SK-N-SH (cell line): ENCODE results near the gene KIF13A. TPM values are rescaled to one million over a fixed set of nuclear protein-coding genes. Genes with fewer than 3 reads are reported as not detected.

Experiments
- CTCF ChIA-PET: fragments of 300-600, 350-600 bp; formaldehyde crosslinking; extraction: SDS; loops from one replicate; lab custom pipeline; 2021; lab: Yijun Ruan, JAX
- POLR2A ChIA-PET: fragments of 350-600 bp; sonication (Branson Sonifier 250); formaldehyde crosslinking; extraction: SDS; loops from one replicate; lab custom pipeline; 2020; ENCODE audit warnings: antibody characterized with exemption, inconsistent platforms; lab: Yijun Ruan, JAX
- DNase-seq: peaks from one replicate; pipeline ENCODE4 v3.0.0; 2012
- H2AFZ ChIP-seq: fragments of 200-600 bp; sonication (generic); 2 replicates; pipeline ENCODE4 v1.8.1; 2016; ENCODE audit warnings: antibody characterized with exemption, mild to moderate bottlenecking, low read depth
- H3F3A ChIP-seq: fragments of 200-600 bp; sonication (generic); replicated peaks from 2 replicates; pipeline ENCODE3; 2016; ENCODE audit warnings: antibody characterized with exemption, mild to moderate bottlenecking; ENCODE audit not compliant: insufficient read depth
- H3K27ac ChIP-seq, 2 experiments: fragments of 200-500 bp in 1 of 2; fragments of 200-600 bp in 1 of 2; sonication (Bioruptor generic) in 1 of 2; sonication (generic), shearing (Covaris generic) in 1 of 2; 2 replicates each; pipeline versions ENCODE4 v1.5.1 to v1.6.1; 2014 to 2016; ENCODE audit warnings: low read depth in 2 of 2, inconsistent platforms in 1 of 2, low read length in 1 of 2, mild to moderate bottlenecking in 1 of 2, mixed read lengths in 1 of 2
- H3K27me3 ChIP-seq: fragments of 200-600 bp; sonication (generic), shearing (Covaris generic); 2 replicates; pipeline ENCODE4 v1.6.1; 2016; ENCODE audit warnings: mixed run types; ENCODE audit not compliant: insufficient read depth
- H3K36me3 ChIP-seq, 2 experiments: fragments of 200-500 bp in 1 of 2; fragments of 200-600 bp in 1 of 2; sonication (Bioruptor generic) in 1 of 2; sonication (generic) in 1 of 2; replicated peaks in 1 of 2; 2 replicates each; pipeline versions ENCODE3 to v1.5.1; 2014 to 2016; ENCODE audit warnings: low read length in 1 of 2, mild to moderate bottlenecking in 1 of 2; ENCODE audit not compliant: insufficient read depth in 2 of 2, control insufficient read depth in 1 of 2
- H3K4me1 ChIP-seq, 2 experiments: fragments of 200-500 bp in 1 of 2; fragments of 200-600 bp in 1 of 2; sonication (Bioruptor generic) in 1 of 2; sonication (generic), shearing (Covaris generic) in 1 of 2; 2 replicates each; pipeline versions ENCODE4 v1.5.1 to v1.6.1; 2014 to 2016; ENCODE audit warnings: low read depth in 1 of 2, low read length in 1 of 2, mixed run types in 1 of 2; ENCODE audit not compliant: insufficient read depth in 2 of 2, control insufficient read depth in 1 of 2
- H3K4me2 ChIP-seq: fragments of 200-600 bp; sonication (generic), shearing (Covaris generic); 2 replicates; pipeline ENCODE4 v1.6.1; 2017; ENCODE audit warnings: mixed run types
- H3K4me3 ChIP-seq, 2 experiments: fragments of 200-500 bp in 1 of 2; fragments of 200-600 bp in 1 of 2; sonication (Bioruptor generic) in 1 of 2; sonication (generic), shearing (Covaris generic) in 1 of 2; 2 replicates each; pipeline versions ENCODE4 v1.5.1 to v1.8.1; 2014 to 2016; ENCODE audit warnings: low read depth in 2 of 2, inconsistent platforms in 1 of 2, low read length in 1 of 2, mild to moderate bottlenecking in 1 of 2, mixed read lengths in 1 of 2, moderate library complexity in 1 of 2
- H3K79me2 ChIP-seq: fragments of 200-600 bp; sonication (generic); 2 replicates; pipeline ENCODE4 v1.8.1; 2017; ENCODE audit warnings: mild to moderate bottlenecking; ENCODE audit not compliant: insufficient read depth
- H3K9ac ChIP-seq: fragments of 200-600 bp; sonication (generic); 2 replicates; pipeline ENCODE4 v1.6.1; 2017; ENCODE audit warnings: mixed run types
- H3K9me2 ChIP-seq: fragments of 200-600 bp; sonication (generic); 2 replicates; pipeline ENCODE4 v1.6.1; 2017; ENCODE audit warnings: mixed run types
- H3K9me3 ChIP-seq: fragments of 200-600 bp; sonication (generic); 2 replicates; pipeline ENCODE4 v1.6.1; 2017; ENCODE audit warnings: mixed run types, mild to moderate bottlenecking, moderate library complexity
- H4K20me1 ChIP-seq: fragments of 200-600 bp; sonication (generic); 2 replicates; pipeline ENCODE4 v1.6.1; 2017; ENCODE audit warnings: mild to moderate bottlenecking, mixed run types; ENCODE audit not compliant: insufficient read depth
- CHD2 ChIP-seq: fragments of 150-350 bp; IDR thresholded peaks from 2 replicates; pipeline ENCODE4 v1.6.1; 2018; ENCODE audit warnings: low read length; ENCODE audit not compliant: partially characterized antibody
- EP300 ChIP-seq, 2 experiments: IDR thresholded peaks; 2 replicates each; pipeline versions ENCODE4 v1.4.0 to v1.6.1; 2012; ENCODE audit warnings: borderline replicate concordance in 1 of 2, low read depth in 1 of 2, low read length in 1 of 2
- FOSL2 ChIP-seq: IDR thresholded peaks from 2 replicates; pipeline ENCODE4 v1.4.0; 2012; ENCODE audit warnings: low read depth, mild to moderate bottlenecking, moderate library complexity, borderline replicate concordance
- FOXM1 ChIP-seq: IDR thresholded peaks from 2 replicates; pipeline ENCODE4 v1.4.0; 2012; ENCODE audit warnings: low read depth, mild to moderate bottlenecking
- GATA2 ChIP-seq: sonication (generic); formaldehyde crosslinking; IDR thresholded peaks from 2 replicates; pipeline ENCODE4 v1.5.0; 2020; ENCODE audit warnings: mild to moderate bottlenecking, missing genetic modification reagents
- MEF2A ChIP-seq: IDR thresholded peaks from 2 replicates; pipeline ENCODE4 v1.4.0; 2012; ENCODE audit warnings: low read depth, borderline replicate concordance
- MXI1 ChIP-seq: IDR thresholded peaks from 2 replicates; pipeline ENCODE4 v1.6.1; 2012; ENCODE audit warnings: mild to moderate bottlenecking, low read depth, low read length, improper control_type of control experiment
- RCOR1 ChIP-seq: fragments of 150-350 bp; IDR thresholded peaks from 2 replicates; pipeline ENCODE4 v1.6.1; 2017; ENCODE audit warnings: antibody characterized with exemption, low read length
- SMC3 ChIP-seq: IDR thresholded peaks from 2 replicates; pipeline ENCODE4 v1.6.1; 2012; ENCODE audit warnings: low read depth, low read length, improper control_type of control experiment
- TAF1 ChIP-seq: IDR thresholded peaks from 2 replicates; pipeline ENCODE4 v1.6.1; 2012; ENCODE audit warnings: low read depth, mild to moderate bottlenecking, low read length, moderate library complexity, borderline replicate concordance
- TEAD4 ChIP-seq: IDR thresholded peaks from 2 replicates; pipeline ENCODE4 v1.4.0; 2012; ENCODE audit warnings: mild to moderate bottlenecking, borderline replicate concordance; ENCODE audit not compliant: insufficient read depth
- WGBS: methylation state at CpG from one replicate; pipeline ENCODE4 v1.1.6; 2017; ENCODE audit warnings: low lambda C conversion rate; 5-methylcytosine and 5-hydroxymethylcytosine counted together
- polyA plus RNA-seq, 3 experiments: library from polyadenylated mRNA; depleted of rRNA; stranded (reverse); fragments of >200 nt; gene quantifications; 2 replicates each; pipeline ENCODE4 v1.2.3, GENCODE V29; 2012
- TF ChIP-seq, protein P1 (sequence below): IDR thresholded peaks from 2 replicates; pipeline ENCODE4 v1.4.0; 2012; ENCODE audit warnings: low read depth
- TF ChIP-seq, protein P2 (sequence below): IDR thresholded peaks from 2 replicates; pipeline ENCODE4; 2012

KIF13A gene
- polyA plus RNA-seq, 1 of the 3 experiments (the other 2 are of a cell fraction) = 18.2 TPM

- TF ChIP-seq MXI1 = no peak
- no peak for TF ChIP-seq MEF2A
- TF ChIP-seq, protein P1, sequence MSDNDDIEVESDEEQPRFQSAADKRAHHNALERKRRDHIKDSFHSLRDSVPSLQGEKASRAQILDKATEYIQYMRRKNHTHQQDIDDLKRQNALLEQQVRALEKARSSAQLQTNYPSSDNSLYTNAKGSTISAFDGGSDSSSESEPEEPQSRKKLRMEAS = 0 out of 2 replicates have a peak, but pooled peaks have one; percentile 29
- TF ChIP-seq SMC3 = no peak
- no peak for TF ChIP-seq TAF1
- peak; percentile 83 for TF ChIP-seq FOSL2
- no peak for TF ChIP-seq FOXM1
- TF ChIP-seq EP300 (IDR thresholded peaks at IDR 0.05; ENCODE audit: borderline replicate concordance in 1 of 2, low read depth in 1 of 2, low read length in 1 of 2) = peak in 1 of 2 experiments; percentile 68; a peak in 2 of 4 replicates
- no peak for TF ChIP-seq RCOR1
- 0 out of 2 replicates have a peak, but pooled peaks have one; percentile 46 for TF ChIP-seq TEAD4
- TF ChIP-seq, protein P2, sequence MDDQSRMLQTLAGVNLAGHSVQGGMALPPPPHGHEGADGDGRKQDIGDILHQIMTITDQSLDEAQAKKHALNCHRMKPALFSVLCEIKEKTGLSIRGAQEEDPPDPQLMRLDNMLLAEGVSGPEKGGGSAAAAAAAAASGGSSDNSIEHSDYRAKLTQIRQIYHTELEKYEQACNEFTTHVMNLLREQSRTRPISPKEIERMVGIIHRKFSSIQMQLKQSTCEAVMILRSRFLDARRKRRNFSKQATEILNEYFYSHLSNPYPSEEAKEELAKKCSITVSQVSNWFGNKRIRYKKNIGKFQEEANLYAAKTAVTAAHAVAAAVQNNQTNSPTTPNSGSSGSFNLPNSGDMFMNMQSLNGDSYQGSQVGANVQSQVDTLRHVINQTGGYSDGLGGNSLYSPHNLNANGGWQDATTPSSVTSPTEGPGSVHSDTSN = peak; percentile 34; the same call in 1 of the 2 replicates
Observed at GRCh38 chr6:17905611-17906592, 81.5 kb downstream of the KIF13A start (continued).

- TF ChIP-seq, protein P2 = no peak
- no peak for TF ChIP-seq CHD2
- TF ChIP-seq GATA2 (CRISPR knock-in tag) = no peak
- Histone ChIP-seq H3K27ac (peak overlapping the region in 1 of 2 experiments; percentile 86; a peak in 2 of 4 replicates), H3K9ac (no peak overlapping the region), H3K4me1 (peaks cover 3 to 32% of the 10 kb centered on the region in 2 experiments), H4K20me1 (no peaks in the 10 kb centered on the region), H3K79me2 (peaks cover 77% of the 10 kb centered on the region), H3F3A (peaks cover 38% of the 10 kb centered on the region), H3K4me3 (no peak overlapping the region), H2AFZ (no peak overlapping the region), H3K9me2 (no peaks in the 10 kb centered on the region), H3K4me2 (peak overlapping the region; percentile 38; the same call in 1 of the 2 replicates), H3K27me3 (no peaks in the 10 kb centered on the region), H3K36me3 (no peaks in the 10 kb centered on the region), H3K9me3 (no peaks in the 10 kb centered on the region)
- CTCF ChIA-PET = interaction anchor here (1.0 kb wide), 1 partner anchor 17 kb away, joined by 3 read pairs; no protein-coding TSS in a partner anchor
- POLR2A ChIA-PET = no interaction called here
- no peak for DNase-seq
- 93% methylated on average over 6 of the region's 6 CpGs for WGBS
Observed at GRCh38 chr6:17904491-17905120, 82.8 kb downstream of the KIF13A start.
